SK-N-SH (cell line): ENCODE results near the gene FAM149A. TPM values are rescaled to one million over a fixed set of nuclear protein-coding genes. Genes with fewer than 3 reads are reported as not detected.

ENCODE experiments used
- CTCF ChIA-PET: fragments of 300-600, 350-600 bp; formaldehyde crosslinking; extraction: SDS; loops from one replicate; lab custom pipeline; 2021; lab: Yijun Ruan, JAX
- POLR2A ChIA-PET: fragments of 350-600 bp; sonication (Branson Sonifier 250); formaldehyde crosslinking; extraction: SDS; loops from one replicate; lab custom pipeline; 2020; ENCODE audit warnings: antibody characterized with exemption, inconsistent platforms; lab: Yijun Ruan, JAX
- DNase-seq: peaks from one replicate; pipeline ENCODE4 v3.0.0; 2012
- H2AFZ ChIP-seq: fragments of 200-600 bp; sonication (generic); 2 replicates; pipeline ENCODE4 v1.8.1; 2016; ENCODE audit warnings: antibody characterized with exemption, mild to moderate bottlenecking, low read depth
- H3F3A ChIP-seq: fragments of 200-600 bp; sonication (generic); replicated peaks from 2 replicates; pipeline ENCODE3; 2016; ENCODE audit warnings: antibody characterized with exemption, mild to moderate bottlenecking; ENCODE audit not compliant: insufficient read depth
- H3K27ac ChIP-seq, 2 experiments: fragments of 200-500 bp in 1 of 2; fragments of 200-600 bp in 1 of 2; sonication (Bioruptor generic) in 1 of 2; sonication (generic), shearing (Covaris generic) in 1 of 2; 2 replicates each; pipeline versions ENCODE4 v1.5.1 to v1.6.1; 2014 to 2016; ENCODE audit warnings: low read depth in 2 of 2, inconsistent platforms in 1 of 2, low read length in 1 of 2, mild to moderate bottlenecking in 1 of 2, mixed read lengths in 1 of 2
- H3K27me3 ChIP-seq: fragments of 200-600 bp; sonication (generic), shearing (Covaris generic); 2 replicates; pipeline ENCODE4 v1.6.1; 2016; ENCODE audit warnings: mixed run types; ENCODE audit not compliant: insufficient read depth
- H3K36me3 ChIP-seq, 2 experiments: fragments of 200-500 bp in 1 of 2; fragments of 200-600 bp in 1 of 2; sonication (Bioruptor generic) in 1 of 2; sonication (generic) in 1 of 2; replicated peaks in 1 of 2; 2 replicates each; pipeline versions ENCODE3 to v1.5.1; 2014 to 2016; ENCODE audit warnings: low read length in 1 of 2, mild to moderate bottlenecking in 1 of 2; ENCODE audit not compliant: insufficient read depth in 2 of 2, control insufficient read depth in 1 of 2
- H3K4me1 ChIP-seq, 2 experiments: fragments of 200-500 bp in 1 of 2; fragments of 200-600 bp in 1 of 2; sonication (Bioruptor generic) in 1 of 2; sonication (generic), shearing (Covaris generic) in 1 of 2; 2 replicates each; pipeline versions ENCODE4 v1.5.1 to v1.6.1; 2014 to 2016; ENCODE audit warnings: low read depth in 1 of 2, low read length in 1 of 2, mixed run types in 1 of 2; ENCODE audit not compliant: insufficient read depth in 2 of 2, control insufficient read depth in 1 of 2
- H3K4me2 ChIP-seq: fragments of 200-600 bp; sonication (generic), shearing (Covaris generic); 2 replicates; pipeline ENCODE4 v1.6.1; 2017; ENCODE audit warnings: mixed run types
- H3K4me3 ChIP-seq, 2 experiments: fragments of 200-500 bp in 1 of 2; fragments of 200-600 bp in 1 of 2; sonication (Bioruptor generic) in 1 of 2; sonication (generic), shearing (Covaris generic) in 1 of 2; 2 replicates each; pipeline versions ENCODE4 v1.5.1 to v1.8.1; 2014 to 2016; ENCODE audit warnings: low read depth in 2 of 2, inconsistent platforms in 1 of 2, low read length in 1 of 2, mild to moderate bottlenecking in 1 of 2, mixed read lengths in 1 of 2, moderate library complexity in 1 of 2
- H3K79me2 ChIP-seq: fragments of 200-600 bp; sonication (generic); 2 replicates; pipeline ENCODE4 v1.8.1; 2017; ENCODE audit warnings: mild to moderate bottlenecking; ENCODE audit not compliant: insufficient read depth
- H3K9ac ChIP-seq: fragments of 200-600 bp; sonication (generic); 2 replicates; pipeline ENCODE4 v1.6.1; 2017; ENCODE audit warnings: mixed run types
- H3K9me2 ChIP-seq: fragments of 200-600 bp; sonication (generic); 2 replicates; pipeline ENCODE4 v1.6.1; 2017; ENCODE audit warnings: mixed run types
- H3K9me3 ChIP-seq: fragments of 200-600 bp; sonication (generic); 2 replicates; pipeline ENCODE4 v1.6.1; 2017; ENCODE audit warnings: mixed run types, mild to moderate bottlenecking, moderate library complexity
- H4K20me1 ChIP-seq: fragments of 200-600 bp; sonication (generic); 2 replicates; pipeline ENCODE4 v1.6.1; 2017; ENCODE audit warnings: mild to moderate bottlenecking, mixed run types; ENCODE audit not compliant: insufficient read depth
- ELF1 ChIP-seq: IDR thresholded peaks from 2 replicates; pipeline ENCODE4 v1.4.0; 2012
- FOSL2 ChIP-seq: IDR thresholded peaks from 2 replicates; pipeline ENCODE4 v1.4.0; 2012; ENCODE audit warnings: low read depth, mild to moderate bottlenecking, moderate library complexity, borderline replicate concordance
- FOXJ3 ChIP-seq: sonication (generic); formaldehyde crosslinking; IDR thresholded peaks from 2 replicates; pipeline ENCODE4 v1.5.1; 2020; ENCODE audit warnings: mild to moderate bottlenecking, missing genetic modification reagents
- FOXM1 ChIP-seq: IDR thresholded peaks from 2 replicates; pipeline ENCODE4 v1.4.0; 2012; ENCODE audit warnings: low read depth, mild to moderate bottlenecking
- GATA2 ChIP-seq: sonication (generic); formaldehyde crosslinking; IDR thresholded peaks from 2 replicates; pipeline ENCODE4 v1.5.0; 2020; ENCODE audit warnings: mild to moderate bottlenecking, missing genetic modification reagents
- NRF1 ChIP-seq: IDR thresholded peaks from 2 replicates; pipeline ENCODE4 v1.6.1; 2012; ENCODE audit warnings: low read depth, mild to moderate bottlenecking, low read length
- RAD21 ChIP-seq: IDR thresholded peaks from 2 replicates; pipeline ENCODE4 v1.6.1; 2012; ENCODE audit warnings: mild to moderate bottlenecking, low read length
- RCOR1 ChIP-seq: fragments of 150-350 bp; IDR thresholded peaks from 2 replicates; pipeline ENCODE4 v1.6.1; 2017; ENCODE audit warnings: antibody characterized with exemption, low read length
- SIN3A ChIP-seq: IDR thresholded peaks from 2 replicates; pipeline ENCODE4 v1.6.1; 2012; ENCODE audit warnings: low read depth, mild to moderate bottlenecking, low read length, moderate library complexity, borderline replicate concordance
- TAF1 ChIP-seq: IDR thresholded peaks from 2 replicates; pipeline ENCODE4 v1.6.1; 2012; ENCODE audit warnings: low read depth, mild to moderate bottlenecking, low read length, moderate library complexity, borderline replicate concordance
- YY1 ChIP-seq: IDR thresholded peaks from 2 replicates; pipeline ENCODE4 v1.4.0; 2012; ENCODE audit warnings: low read depth, mild to moderate bottlenecking
- WGBS: methylation state at CpG from one replicate; pipeline ENCODE4 v1.1.6; 2017; ENCODE audit warnings: low lambda C conversion rate; 5-methylcytosine and 5-hydroxymethylcytosine counted together
- polyA plus RNA-seq, 3 experiments: library from polyadenylated mRNA; depleted of rRNA; stranded (reverse); fragments of >200 nt; gene quantifications; 2 replicates each; pipeline ENCODE4 v1.2.3, GENCODE V29; 2012
- TF ChIP-seq, protein P1 (sequence below): IDR thresholded peaks from 2 replicates; pipeline ENCODE4 v1.4.0; 2012; ENCODE audit warnings: low read depth
- TF ChIP-seq, protein P2 (sequence below): IDR thresholded peaks from 2 replicates; pipeline ENCODE4; 2012
- TF ChIP-seq, protein P3 (sequence below): fragments of 200-600 bp; sonication (generic); IDR thresholded peaks from 2 replicates; pipeline ENCODE4 v1.6.1; 2017; ENCODE audit warnings: antibody characterized with exemption, mild to moderate bottlenecking, moderate library complexity
- TF ChIP-seq, protein P4 (sequence below): fragments of 150-350 bp; IDR thresholded peaks from 2 replicates; pipeline ENCODE4 v1.6.1; 2016; ENCODE audit warnings: mild to moderate bottlenecking, low read depth, low read length
- TF ChIP-seq, protein P5 (sequence below): IDR thresholded peaks from 2 replicates; pipeline ENCODE4 v1.6.1; 2012; ENCODE audit warnings: mild to moderate bottlenecking, low read depth, low read length, moderate library complexity
- TF ChIP-seq, protein P6 (sequence below): IDR thresholded peaks from 2 replicates; pipeline ENCODE4 v1.4.0; 2012; ENCODE audit warnings: low read depth, borderline replicate concordance

Gene FAM149A
- polyA plus RNA-seq, 1 of the 3 experiments (the other 2 are of a cell fraction) = 0.38 TPM

DNA sequence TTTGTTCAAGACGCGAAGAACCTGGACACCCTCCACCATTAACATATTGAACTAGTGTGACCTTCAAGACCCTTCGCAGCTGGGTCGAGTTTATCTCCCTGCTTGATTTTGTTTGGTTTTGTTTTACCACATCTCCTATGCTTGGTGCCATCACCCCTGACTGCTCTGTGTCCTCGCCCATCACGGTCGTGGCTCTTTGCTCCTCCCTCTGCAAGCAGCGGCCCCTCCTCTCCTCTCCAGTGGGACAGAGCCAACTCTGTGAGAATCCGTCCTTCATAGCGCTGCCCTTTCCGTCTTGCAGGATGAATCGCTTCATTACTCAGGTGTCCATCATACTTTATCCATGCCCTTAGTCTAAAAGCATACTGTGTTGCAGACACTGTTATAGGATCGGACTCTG lies 9.1 kb upstream of the FAM149A start:
- Histone ChIP-seq H3K36me3 (no peaks in the 10 kb centered on the region), H3K4me2 (no peak overlapping the region), H3K27ac (no peak overlapping the region), H3F3A (no peaks in the 10 kb centered on the region), H3K79me2 (no peaks in the 10 kb centered on the region), H3K9me2 (no peaks in the 10 kb centered on the region), H3K9ac (no peak overlapping the region), H3K9me3 (no peaks in the 10 kb centered on the region), H3K4me3 (no peak overlapping the region), H4K20me1 (no peaks in the 10 kb centered on the region), H3K27me3 (no peaks in the 10 kb centered on the region), H2AFZ (no peak overlapping the region), H3K4me1 (no peaks in the 10 kb centered on the region; a peak in 1 of 4 replicates)
- ChIA-PET POLR2A (no interaction called here), CTCF (no interaction called here)
- no peak for DNase-seq
- 68% methylated on average over 13 of the region's 13 CpGs for WGBS
- no peak for TF ChIP-seq RCOR1
- TF ChIP-seq GATA2 (CRISPR knock-in tag) = no peak
- TF ChIP-seq YY1 = no peak
- TF ChIP-seq RAD21 = no peak
- no peak for TF ChIP-seq FOSL2
- TF ChIP-seq, protein P1, sequence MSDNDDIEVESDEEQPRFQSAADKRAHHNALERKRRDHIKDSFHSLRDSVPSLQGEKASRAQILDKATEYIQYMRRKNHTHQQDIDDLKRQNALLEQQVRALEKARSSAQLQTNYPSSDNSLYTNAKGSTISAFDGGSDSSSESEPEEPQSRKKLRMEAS = no peak
- TF ChIP-seq, protein P2, sequence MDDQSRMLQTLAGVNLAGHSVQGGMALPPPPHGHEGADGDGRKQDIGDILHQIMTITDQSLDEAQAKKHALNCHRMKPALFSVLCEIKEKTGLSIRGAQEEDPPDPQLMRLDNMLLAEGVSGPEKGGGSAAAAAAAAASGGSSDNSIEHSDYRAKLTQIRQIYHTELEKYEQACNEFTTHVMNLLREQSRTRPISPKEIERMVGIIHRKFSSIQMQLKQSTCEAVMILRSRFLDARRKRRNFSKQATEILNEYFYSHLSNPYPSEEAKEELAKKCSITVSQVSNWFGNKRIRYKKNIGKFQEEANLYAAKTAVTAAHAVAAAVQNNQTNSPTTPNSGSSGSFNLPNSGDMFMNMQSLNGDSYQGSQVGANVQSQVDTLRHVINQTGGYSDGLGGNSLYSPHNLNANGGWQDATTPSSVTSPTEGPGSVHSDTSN = no peak
- no peak for TF ChIP-seq FOXM1
- no peak for TF ChIP-seq NRF1
- no peak for TF ChIP-seq FOXJ3 (CRISPR knock-in tag)
- TF ChIP-seq SIN3A = no peak
- TF ChIP-seq, protein P3, sequence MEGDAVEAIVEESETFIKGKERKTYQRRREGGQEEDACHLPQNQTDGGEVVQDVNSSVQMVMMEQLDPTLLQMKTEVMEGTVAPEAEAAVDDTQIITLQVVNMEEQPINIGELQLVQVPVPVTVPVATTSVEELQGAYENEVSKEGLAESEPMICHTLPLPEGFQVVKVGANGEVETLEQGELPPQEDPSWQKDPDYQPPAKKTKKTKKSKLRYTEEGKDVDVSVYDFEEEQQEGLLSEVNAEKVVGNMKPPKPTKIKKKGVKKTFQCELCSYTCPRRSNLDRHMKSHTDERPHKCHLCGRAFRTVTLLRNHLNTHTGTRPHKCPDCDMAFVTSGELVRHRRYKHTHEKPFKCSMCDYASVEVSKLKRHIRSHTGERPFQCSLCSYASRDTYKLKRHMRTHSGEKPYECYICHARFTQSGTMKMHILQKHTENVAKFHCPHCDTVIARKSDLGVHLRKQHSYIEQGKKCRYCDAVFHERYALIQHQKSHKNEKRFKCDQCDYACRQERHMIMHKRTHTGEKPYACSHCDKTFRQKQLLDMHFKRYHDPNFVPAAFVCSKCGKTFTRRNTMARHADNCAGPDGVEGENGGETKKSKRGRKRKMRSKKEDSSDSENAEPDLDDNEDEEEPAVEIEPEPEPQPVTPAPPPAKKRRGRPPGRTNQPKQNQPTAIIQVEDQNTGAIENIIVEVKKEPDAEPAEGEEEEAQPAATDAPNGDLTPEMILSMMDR = no peak
- TF ChIP-seq ELF1 = no peak
- TF ChIP-seq, protein P4, sequence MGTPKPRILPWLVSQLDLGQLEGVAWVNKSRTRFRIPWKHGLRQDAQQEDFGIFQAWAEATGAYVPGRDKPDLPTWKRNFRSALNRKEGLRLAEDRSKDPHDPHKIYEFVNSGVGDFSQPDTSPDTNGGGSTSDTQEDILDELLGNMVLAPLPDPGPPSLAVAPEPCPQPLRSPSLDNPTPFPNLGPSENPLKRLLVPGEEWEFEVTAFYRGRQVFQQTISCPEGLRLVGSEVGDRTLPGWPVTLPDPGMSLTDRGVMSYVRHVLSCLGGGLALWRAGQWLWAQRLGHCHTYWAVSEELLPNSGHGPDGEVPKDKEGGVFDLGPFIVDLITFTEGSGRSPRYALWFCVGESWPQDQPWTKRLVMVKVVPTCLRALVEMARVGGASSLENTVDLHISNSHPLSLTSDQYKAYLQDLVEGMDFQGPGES = no peak
- TF ChIP-seq, protein P5, sequence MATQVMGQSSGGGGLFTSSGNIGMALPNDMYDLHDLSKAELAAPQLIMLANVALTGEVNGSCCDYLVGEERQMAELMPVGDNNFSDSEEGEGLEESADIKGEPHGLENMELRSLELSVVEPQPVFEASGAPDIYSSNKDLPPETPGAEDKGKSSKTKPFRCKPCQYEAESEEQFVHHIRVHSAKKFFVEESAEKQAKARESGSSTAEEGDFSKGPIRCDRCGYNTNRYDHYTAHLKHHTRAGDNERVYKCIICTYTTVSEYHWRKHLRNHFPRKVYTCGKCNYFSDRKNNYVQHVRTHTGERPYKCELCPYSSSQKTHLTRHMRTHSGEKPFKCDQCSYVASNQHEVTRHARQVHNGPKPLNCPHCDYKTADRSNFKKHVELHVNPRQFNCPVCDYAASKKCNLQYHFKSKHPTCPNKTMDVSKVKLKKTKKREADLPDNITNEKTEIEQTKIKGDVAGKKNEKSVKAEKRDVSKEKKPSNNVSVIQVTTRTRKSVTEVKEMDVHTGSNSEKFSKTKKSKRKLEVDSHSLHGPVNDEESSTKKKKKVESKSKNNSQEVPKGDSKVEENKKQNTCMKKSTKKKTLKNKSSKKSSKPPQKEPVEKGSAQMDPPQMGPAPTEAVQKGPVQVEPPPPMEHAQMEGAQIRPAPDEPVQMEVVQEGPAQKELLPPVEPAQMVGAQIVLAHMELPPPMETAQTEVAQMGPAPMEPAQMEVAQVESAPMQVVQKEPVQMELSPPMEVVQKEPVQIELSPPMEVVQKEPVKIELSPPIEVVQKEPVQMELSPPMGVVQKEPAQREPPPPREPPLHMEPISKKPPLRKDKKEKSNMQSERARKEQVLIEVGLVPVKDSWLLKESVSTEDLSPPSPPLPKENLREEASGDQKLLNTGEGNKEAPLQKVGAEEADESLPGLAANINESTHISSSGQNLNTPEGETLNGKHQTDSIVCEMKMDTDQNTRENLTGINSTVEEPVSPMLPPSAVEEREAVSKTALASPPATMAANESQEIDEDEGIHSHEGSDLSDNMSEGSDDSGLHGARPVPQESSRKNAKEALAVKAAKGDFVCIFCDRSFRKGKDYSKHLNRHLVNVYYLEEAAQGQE = no peak
- TF ChIP-seq, protein P6, sequence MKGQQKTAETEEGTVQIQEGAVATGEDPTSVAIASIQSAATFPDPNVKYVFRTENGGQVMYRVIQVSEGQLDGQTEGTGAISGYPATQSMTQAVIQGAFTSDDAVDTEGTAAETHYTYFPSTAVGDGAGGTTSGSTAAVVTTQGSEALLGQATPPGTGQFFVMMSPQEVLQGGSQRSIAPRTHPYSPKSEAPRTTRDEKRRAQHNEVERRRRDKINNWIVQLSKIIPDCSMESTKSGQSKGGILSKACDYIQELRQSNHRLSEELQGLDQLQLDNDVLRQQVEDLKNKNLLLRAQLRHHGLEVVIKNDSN = no peak
- no peak for TF ChIP-seq TAF1
